Panc1 (cell line): Measurements from ENCODE around the gene ARHGAP31. TPM values are rescaled to one million over a fixed set of nuclear protein-coding genes. Genes with fewer than 3 reads are reported as not detected.

Experiments used
- ATAC-seq: fragments of 200-7000 bp; cut with Tn5 transposase; 2 replicates; pipeline ENCODE4 v1.9.1; 2020; ENCODE audit warnings: mild to moderate bottlenecking, moderate library complexity
- BruUV-seq: library from RNA; stranded (reverse); fragments of 400-500 nt; replicated peaks from 2 replicates; lab custom pipeline; 2021; lab: Mats Ljungman, UMichigan
- CTCF ChIA-PET: fragments of 300-600 bp; sonication (Branson Sonifier 250); formaldehyde crosslinking; loops from one replicate; lab custom pipeline; 2022; ENCODE audit warnings: antibody characterized with exemption; lab: Charles Lee
- POLR2A ChIA-PET: fragments of 300-600 bp; sonication (Branson Sonifier 250); formaldehyde crosslinking; loops from one replicate; lab custom pipeline; 2022; ENCODE audit warnings: antibody characterized with exemption; lab: Charles Lee
- DNase-seq: peaks from one replicate; pipeline ENCODE4 v3.0.0-alpha.2; 2010; ENCODE audit warnings: low read depth, low spot score
- H3K27ac ChIP-seq: 2 replicates; pipeline ENCODE4 v1.5.1; 2011; ENCODE audit warnings: mild to moderate bottlenecking, low read length, inconsistent platforms
- H3K27me3 ChIP-seq: fragments of 200-500 bp; sonication (Bioruptor generic); 2 replicates; pipeline ENCODE4 v1.6.0; 2014; ENCODE audit warnings: low read length, inconsistent platforms; ENCODE audit not compliant: control insufficient read depth, insufficient read depth
- H3K36me3 ChIP-seq: fragments of 200-500 bp; sonication (Bioruptor generic); 2 replicates; pipeline ENCODE4 v1.5.1; 2014; ENCODE audit warnings: inconsistent platforms, mild to moderate bottlenecking, low read length, moderate library complexity; ENCODE audit not compliant: control insufficient read depth, insufficient read depth
- H3K4me1 ChIP-seq: 2 replicates; pipeline ENCODE4 v1.5.1; 2011; ENCODE audit warnings: inconsistent platforms, mild to moderate bottlenecking, low read length, moderate library complexity; ENCODE audit not compliant: control insufficient read depth, insufficient read depth
- H3K4me3 ChIP-seq, 2 experiments: 2 replicates each; pipeline ENCODE4 v1.5.1; 2011 to 2012; ENCODE audit warnings: low read depth in 2 of 2, low read length in 2 of 2, mild to moderate bottlenecking in 2 of 2, inconsistent platforms in 1 of 2, moderate library complexity in 1 of 2
- H3K9me3 ChIP-seq: fragments of 200-500 bp; sonication (Bioruptor generic); 2 replicates; pipeline ENCODE4 v1.5.1; 2014; ENCODE audit warnings: low read depth, mild to moderate bottlenecking, inconsistent platforms, low read length, moderate library complexity; ENCODE audit not compliant: control insufficient read depth, insufficient read depth
- CTCF ChIP-seq: fragments of 450-650 bp; IDR thresholded peaks from 2 replicates; pipeline ENCODE4 v1.5.1; 2017; ENCODE audit warnings: mild to moderate bottlenecking
- POLR2AphosphoS5 ChIP-seq: IDR thresholded peaks from 2 replicates; pipeline ENCODE4 v1.6.1; 2012; ENCODE audit warnings: mild to moderate bottlenecking, low read depth, low read length, moderate library complexity
- REST ChIP-seq, 2 experiments: IDR thresholded peaks; 2 replicates each; pipeline ENCODE4 v1.6.1; 2011 to 2012; ENCODE audit warnings: low read depth in 2 of 2, control low read depth in 1 of 2, low read length in 1 of 2, mild to moderate bottlenecking in 1 of 2, moderate library complexity in 1 of 2; ENCODE audit not compliant: insufficient read depth in 1 of 2
- SIN3A ChIP-seq: IDR thresholded peaks from 2 replicates; pipeline ENCODE4 v1.6.1; 2012; ENCODE audit warnings: low read depth, mild to moderate bottlenecking, low read length, moderate library complexity, borderline replicate concordance; ENCODE audit not compliant: insufficient read depth
- TCF7L2 ChIP-seq: IDR thresholded peaks from 2 replicates; pipeline ENCODE4 v1.6.1; 2011; ENCODE audit warnings: mild to moderate bottlenecking, low read depth, low read length, inconsistent platforms
- in situ Hi-C: cut with HindIII; loops from 2 replicates; pipeline ENCODE4 v1.10.0; 2016; ENCODE audit warnings: low sequenced_read_pairs, low pct_unique_long_range_greater_than_20kb
- intact Hi-C: fragments of 100-400 bp; cut with micrococcal nuclease; formaldehyde crosslinking; loops from one replicate; pipeline ENCODE4 v1.10.0; 2022; ENCODE audit not compliant: unreplicated experiment
- total RNA-seq: library from RNA; stranded (reverse); gene quantifications from one replicate; pipeline ENCODE4 v1.2.1, GENCODE V29; 2021; ENCODE audit not compliant: unreplicated experiment

The ARHGAP31 gene
- total RNA-seq, 1 experiment from 2014 or later, result 7.6 TPM

- no peak overlapping the region for H3K27ac ChIP-seq
- ATAC-seq, result no peak
These were observed 37.5 kb downstream of the ARHGAP31 start for GRCh38 chr3:119331661-119332060.

GRCh38 chr3:119333773-119334509 lies 39.8 kb downstream of the ARHGAP31 start:
- CTCF ChIA-PET, result no interaction called here
- no peak for DNase-seq
- no TSS peak for BruUV-seq

More at GRCh38 chr3:119331661-119332060, 37.5 kb downstream of the ARHGAP31 start:
- Histone ChIP-seq H3K36me3 (no peaks in the 10 kb centered on the region), H3K27me3 (no peaks in the 10 kb centered on the region), H3K4me3 (no peak overlapping the region), H3K4me1 (no peaks in the 10 kb centered on the region), H3K9me3 (no peaks in the 10 kb centered on the region)
- no TSS peak for BruUV-seq
- ChIA-PET CTCF (no interaction called here), POLR2A (no interaction called here)
- in situ Hi-C loops (no loop called here), intact Hi-C loops (no loop called here)
- no peak for DNase-seq
- TF ChIP-seq SIN3A (no peak), CTCF (no peak), TCF7L2 (no peak), POLR2AphosphoS5 (no peak), REST (IDR thresholded peaks at IDR 0.05; ENCODE audit: insufficient read depth in 1 of 2, low read depth in 2 of 2, low read length in 1 of 2) (no peak)

More at GRCh38 chr3:119333773-119334509, 39.8 kb downstream of the ARHGAP31 start:
- no peak for TF ChIP-seq REST (IDR thresholded peaks at IDR 0.05; ENCODE audit: insufficient read depth in 1 of 2, low read depth in 2 of 2, low read length in 1 of 2)
- no peak for TF ChIP-seq POLR2AphosphoS5
- no peak for TF ChIP-seq SIN3A
- TF ChIP-seq TCF7L2, result no peak
- no peak for TF ChIP-seq CTCF
- Histone ChIP-seq H3K4me1 (no peaks in the 10 kb centered on the region), H3K27ac (no peak overlapping the region), H3K27me3 (no peaks in the 10 kb centered on the region), H3K4me3 (no peak overlapping the region), H3K9me3 (no peaks in the 10 kb centered on the region), H3K36me3 (no peaks in the 10 kb centered on the region)
- ATAC-seq, result no peak
- intact Hi-C loops (no loop called here), in situ Hi-C loops (no loop called here)
- POLR2A ChIA-PET, result no interaction called here
